ENCODE measurements around the gene BCO2. TPM values are rescaled to one million over a fixed set of nuclear protein-coding genes. Genes with fewer than 3 reads are reported as not detected.

BCO2 gene
- total RNA-seq, 1 experiment from 2014 or later, result 0.31 TPM

GRCh38 chr11:112238041-112238440 lies 62.7 kb downstream of the BCO2 start:
- Mint-ChIP-seq H3K4me1 (no peaks in the 10 kb centered on the region), H3K27me3 (ENCODE audit: low read depth) (no peaks in the 10 kb centered on the region), H3K36me3 (ENCODE audit: insufficient read depth in 1 of 3, low read depth in 3 of 3) (peaks cover 11 to 50% (median 44%) of the 10 kb centered on the region in 3 experiments; a peak in 6 of 7 replicates), H3K9me3 (peaks cover 3 to 5% of the 10 kb centered on the region in 2 experiments; a peak in 2 of 5 replicates), H3K27ac (no peak overlapping the region), H3K4me3 (no peak overlapping the region)
- no peak overlapping the region for H2BK120ac ChIP-seq (ENCODE audit: low read depth, low read length, poor library complexity, severe bottlenecking)
- H3K56ac ChIP-seq (ENCODE audit: insufficient read length, low read depth, low read length), result no peak overlapping the region
- H3K4me1 ChIP-seq (ENCODE audit: insufficient read depth, low read length), result no peaks in the 10 kb centered on the region
- H3K9ac ChIP-seq (ENCODE audit: extremely low read depth, insufficient read length, low read length), result no peak overlapping the region
- no CpG with 5 or more reads among the region's 3 CpGs for WGBS (ENCODE audit: extremely low coverage, insufficient read length, low lambda C conversion rate)
- no peak for TF ChIP-seq CTCF (conservative IDR thresholded peaks at IDR 0.05)
- H3K4ac ChIP-seq (ENCODE audit: low read depth, low read length), result no peak overlapping the region
- H4K8ac ChIP-seq (replicated peaks; ENCODE audit: insufficient read length, low read depth, low read length), result no peak overlapping the region
- no peak overlapping the region for H3K4me2 ChIP-seq (ENCODE audit: insufficient read depth, insufficient read length, low read length)
- H3K23ac ChIP-seq (ENCODE audit: insufficient read length, low read depth, low read length), result no peak overlapping the region
- no peak overlapping the region for H2AFZ ChIP-seq (ENCODE audit: low read length)
- H4K20me1 ChIP-seq (ENCODE audit: control insufficient read depth, insufficient read depth, insufficient read length), result no peaks in the 10 kb centered on the region
- H3T11ph ChIP-seq (ENCODE audit: low read length), result no peak overlapping the region
- no peaks in the 10 kb centered on the region for H3K23me2 ChIP-seq (ENCODE audit: insufficient read length, low read depth, low read length, poor library complexity, severe bottlenecking)
- no peak overlapping the region for H2BK20ac ChIP-seq (ENCODE audit: low read depth, low read length, poor library complexity, severe bottlenecking)
- H2AK5ac ChIP-seq (ENCODE audit: insufficient read length, low read length), result no peak overlapping the region
- no peak overlapping the region for H4K91ac ChIP-seq (ENCODE audit: insufficient read length, low read depth, low read length)
- H2BK5ac ChIP-seq (ENCODE audit: insufficient read length, low read length), result no peak overlapping the region
- H3K9me3 ChIP-seq (ENCODE audit: control insufficient read depth, low read depth, low read length), result no peaks in the 10 kb centered on the region
- no peaks in the 10 kb centered on the region for H3K27me3 ChIP-seq (ENCODE audit: insufficient read depth, low read length)
- no peak overlapping the region for H3K27ac ChIP-seq (ENCODE audit: insufficient read length, low read depth, low read length)
- no peak overlapping the region for H2BK15ac ChIP-seq (ENCODE audit: low read depth, low read length)
- no peaks in the 10 kb centered on the region for H3K79me2 ChIP-seq (ENCODE audit: insufficient read depth, low read length)
- H3K18ac ChIP-seq (ENCODE audit: insufficient read length, low read depth, low read length), result no peak overlapping the region
- no peak overlapping the region for H4K5ac ChIP-seq (ENCODE audit: insufficient read length, low read depth, low read length)
- no peak overlapping the region for H3K14ac ChIP-seq (ENCODE audit: insufficient read depth, low read length)
- H2BK12ac ChIP-seq (ENCODE audit: insufficient read length, low read depth, low read length), result no peak overlapping the region
- no peak for DNase-seq
- no peaks in the 10 kb centered on the region for H3K79me1 ChIP-seq (ENCODE audit: insufficient read depth, low read depth, low read length, poor library complexity, severe bottlenecking)
